Transverse colon (tissue), 4 donors: ENCODE data around the gene DLG2.

Experiments
- CTCF ChIP-seq, 5 experiments: fragments of 200-600 bp in 3 of 5; fragments of 450-650 bp in 2 of 5; sonication (generic) in 3 of 5; IDR thresholded peaks; 1 replicate in 2 of 5; 2 replicates in 3 of 5; pipeline ENCODE4 v1.5.1; 2016 to 2017; ENCODE audit warnings: antibody characterized with exemption in 5 of 5, inconsistent platforms in 3 of 5, mild to moderate bottlenecking in 2 of 5, moderate library complexity in 1 of 5
- EP300 ChIP-seq: sonication (generic); formaldehyde crosslinking; IDR thresholded peaks from one replicate; pipeline ENCODE4 v1.6.1; 2017; ENCODE audit warnings: antibody characterized with exemption, low read depth
- POLR2A ChIP-seq: fragments of 450-650 bp; IDR thresholded peaks from one replicate; pipeline ENCODE4 v1.6.1; 2016; ENCODE audit warnings: antibody characterized with exemption, mild to moderate bottlenecking, moderate library complexity
- POLR2AphosphoS5 ChIP-seq, 3 donors: sonication (generic); formaldehyde crosslinking; IDR thresholded peaks; one replicate each; pipeline ENCODE4 v1.6.1; 2016; ENCODE audit warnings: antibody characterized with exemption in 3 of 3

- TF ChIP-seq POLR2A, result no peak
- TF ChIP-seq CTCF (IDR thresholded peaks at IDR 0.05), result no peak
- no peak for TF ChIP-seq EP300
- TF ChIP-seq POLR2AphosphoS5 (IDR thresholded peaks at IDR 0.05), result no peak
Measured at GRCh38 chr11:83467837-83468236, 2159.3 kb downstream of the DLG2 start.
